K562 (cell line): ENCODE measurements around the gene EPHA10. TPM values are rescaled to one million over a fixed set of nuclear protein-coding genes. Genes with fewer than 3 reads are reported as not detected.

Source experiments
- ASH1L ChIP-seq: fragments of 450-650 bp; IDR thresholded peaks from 2 replicates; pipeline ENCODE4 v1.6.1; 2018; ENCODE audit warnings: borderline replicate concordance, mild to moderate bottlenecking, low read depth; ENCODE audit not compliant: partially characterized antibody
- ATF7 ChIP-seq: fragments of 450-650 bp; IDR thresholded peaks from 2 replicates; pipeline ENCODE4 v1.7.1; 2014; ENCODE audit warnings: mild to moderate bottlenecking, moderate library complexity
- BCL6 ChIP-seq: fragments of 250-450 bp; sonication (Bioruptor Pico); IDR thresholded peaks from 2 replicates; pipeline ENCODE4 v1.4.0; 2020
- CTCF ChIP-seq, 3 experiments: IDR thresholded peaks in 2 of 3; conservative IDR thresholded peaks in 1 of 3; 2 replicates each; pipeline ENCODE4 v1.5.1; 2011 to 2012; ENCODE audit warnings: low read length in 3 of 3, mild to moderate bottlenecking in 3 of 3, control low read depth in 2 of 3, improper control_type of control experiment in 1 of 3, inconsistent platforms in 1 of 3, low read depth in 1 of 3, mixed read lengths in 1 of 3, moderate library complexity in 1 of 3; ENCODE audit not compliant: insufficient read depth in 2 of 3
- CTCFL ChIP-seq: IDR thresholded peaks from 2 replicates; pipeline ENCODE4 v1.6.1; 2011; ENCODE audit warnings: borderline replicate concordance, low read depth, mild to moderate bottlenecking, moderate library complexity, low read length; ENCODE audit not compliant: insufficient read depth, poor library complexity, severe bottlenecking
- KLF1 ChIP-seq: fragments of 450-650 bp; IDR thresholded peaks from 2 replicates; pipeline ENCODE4 v1.6.1; 2016; ENCODE audit warnings: missing genetic modification characterization, missing compliant biosample characterization
- MECOM ChIP-seq: fragments of 250-450 bp; sonication (Bioruptor Pico); IDR thresholded peaks from 2 replicates; pipeline ENCODE4 v1.8.0; 2022; ENCODE audit warnings: inconsistent platforms
- MEF2D ChIP-seq: conservative IDR thresholded peaks from 2 replicates; pipeline ENCODE4 v1.6.1; 2016; ENCODE audit warnings: low read depth, missing genetic modification characterization, missing compliant biosample characterization
- MTA3 ChIP-seq: fragments of 450-650 bp; formaldehyde crosslinking; IDR thresholded peaks from 2 replicates; pipeline ENCODE4 v1.6.1; 2017; ENCODE audit warnings: mild to moderate bottlenecking, borderline replicate concordance
- NBN ChIP-seq: fragments of 450-650 bp; IDR thresholded peaks from 2 replicates; pipeline ENCODE4 v1.6.1; 2016; ENCODE audit warnings: low read depth, mild to moderate bottlenecking
- NELFE ChIP-seq: IDR thresholded peaks from 2 replicates; pipeline ENCODE4 v1.6.1; 2011; ENCODE audit warnings: mild to moderate bottlenecking; ENCODE audit not compliant: insufficient read depth, insufficient read length
- REST ChIP-seq, 2 experiments: fragments of 450-650 bp; formaldehyde crosslinking in 1 of 2; IDR thresholded peaks; 2 replicates each; pipeline versions ENCODE4 v1.4.0 to v1.6.1; 2014 to 2020; ENCODE audit warnings: mild to moderate bottlenecking in 2 of 2, borderline replicate concordance in 1 of 2, low read depth in 1 of 2
- RFX5 ChIP-seq: IDR thresholded peaks from 2 replicates; pipeline ENCODE4 v1.6.1; 2011; ENCODE audit warnings: low read depth, mild to moderate bottlenecking, improper control_type of control experiment, low read length
- RFX7 ChIP-seq: fragments of 250-450 bp; sonication (Bioruptor Pico); IDR thresholded peaks from 2 replicates; pipeline ENCODE4 v1.5.1; 2021; ENCODE audit warnings: mild to moderate bottlenecking
- SNRNP70 ChIP-seq: fragments of 200-400 bp; formaldehyde crosslinking; optimal IDR thresholded peaks from 2 replicates; pipeline ENCODE3; 2017; ENCODE audit warnings: low read depth, low read length
- TAF1 ChIP-seq: IDR thresholded peaks from 2 replicates; pipeline ENCODE4 v1.6.1; 2011; ENCODE audit warnings: mild to moderate bottlenecking, low read length, moderate library complexity; ENCODE audit not compliant: insufficient read depth, control insufficient read depth, severe bottlenecking; ENCODE audit errors: extremely low read depth
- polyA plus RNA-seq, 8 experiments: library from polyadenylated mRNA; depleted of rRNA in 4 of 8; stranded (reverse) in 5 of 8; unstranded in 3 of 8; fragments of >200 nt; fragmentation: Nextera tagmentation in 2 of 8; fragmentation: Illumina TruSeq in 1 of 8; extraction: Ambion mirVana in 2 of 8; extraction: Trizol in 1 of 8; gene quantifications; 2 replicates each; pipeline versions ENCODE4 v1.2.1 to v1.2.3, GENCODE V29; 2011 to 2014; ENCODE audit warnings: inconsistent platforms in 1 of 8, missing spikeins in 1 of 8
- total RNA-seq, 7 experiments: library from RNA; depleted of rRNA in 6 of 7; stranded (reverse); fragments of >200 nt in 6 of 7; fragmentation: Illumina TruSeq in 2 of 7; extraction: Trizol in 2 of 7; gene quantifications; 2 replicates each; pipeline versions ENCODE4 v1.2.1 to v1.2.3, GENCODE V29; 2011 to 2021; ENCODE audit warnings: low replicate concordance in 1 of 7

Gene EPHA10
- total and polyA plus RNA-seq, 9 of the 15 experiments (the other 6 are each of a cell fraction or from before 2014, with no cell fraction given): 0.03 TPM; not detected in 8

DNA sequence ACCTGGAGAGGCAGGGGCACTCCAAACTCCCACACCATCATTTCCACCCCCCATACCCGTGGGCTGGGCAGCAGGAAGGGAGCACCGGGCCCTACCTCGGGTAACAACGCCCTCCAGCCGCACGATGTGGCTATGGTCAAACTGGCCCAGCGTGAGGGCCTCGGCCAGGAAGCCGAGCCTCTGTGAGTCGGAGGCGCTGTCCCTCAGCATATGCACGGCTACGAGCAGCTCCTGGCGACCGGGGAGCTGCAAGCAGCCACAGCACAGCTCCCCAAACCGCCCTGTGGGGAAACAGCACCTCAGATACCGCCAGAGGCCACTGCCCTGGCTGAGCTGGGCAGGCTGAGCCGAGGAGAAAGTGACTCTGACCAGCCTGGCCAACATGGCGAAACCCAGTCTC is 43.4 kb downstream of the EPHA10 start (continued):
- TF ChIP-seq MEF2D (tag): no peak
- TF ChIP-seq SNRNP70: no peak
- TF ChIP-seq RFX7 (CRISPR knock-in tag): no peak
- peak in 1 of 3 experiments; percentile 21; a peak in 1 of 6 replicates for TF ChIP-seq CTCF (IDR thresholded peaks at IDR 0.05 in 2 of 3, conservative IDR thresholded peaks at IDR 0.05 in 1 of 3; ENCODE audit: insufficient read depth in 2 of 3, low read depth in 1 of 3, low read length in 3 of 3)
- TF ChIP-seq MECOM: no peak
- no peak for TF ChIP-seq ASH1L
- TF ChIP-seq KLF1 (tag): no peak
- TF ChIP-seq ATF7: no peak
- TF ChIP-seq NELFE: no peak
- TF ChIP-seq RFX5: no peak
- TF ChIP-seq TAF1: no peak
- TF ChIP-seq MTA3: no peak
- TF ChIP-seq REST (IDR thresholded peaks at IDR 0.05; ENCODE audit: borderline replicate concordance): 0 out of 2 replicates have a peak, but pooled peaks have one; percentile 13
- TF ChIP-seq REST (CRISPR knock-in tag; IDR thresholded peaks at IDR 0.05; ENCODE audit: low read depth): no peak
- TF ChIP-seq BCL6: no peak
- TF ChIP-seq CTCFL: no peak
- TF ChIP-seq NBN: no peak
